GM12878 (cell line): ENCODE measurements around the gene HOXD9. TPM values are rescaled to one million over a fixed set of nuclear protein-coding genes. Genes with fewer than 3 reads are reported as not detected.

Source experiments
- ATAC-seq: fragments of 200-7000 bp; cut with Tn5 transposase; 3 replicates; pipeline ENCODE4 v1.9.1; 2020; ENCODE audit warnings: mild to moderate bottlenecking, moderate library complexity
- BruUV-seq: library from RNA; stranded (reverse); fragments of 400-500 nt; replicated peaks from 2 replicates; lab custom pipeline; 2021; lab: Mats Ljungman, UMichigan
- CTCF ChIA-PET: fragments of 300-600 bp; sonication (Branson Sonifier 250); formaldehyde crosslinking; extraction: SDS; loops from one replicate; lab custom pipeline; 2021; ENCODE audit warnings: inconsistent platforms; lab: Yijun Ruan, JAX
- POLR2A ChIA-PET: fragments of 350-600 bp; formaldehyde crosslinking; extraction: SDS; loops from one replicate; lab custom pipeline; 2021; ENCODE audit warnings: inconsistent platforms; lab: Charles Lee
- RAD21 ChIA-PET: fragments of 300-600 bp; sonication (Branson Sonifier 250); formaldehyde crosslinking; loops from one replicate; lab custom pipeline; 2023; ENCODE audit warnings: antibody characterized with exemption; ENCODE audit not compliant: unreplicated experiment; lab: Charles Lee
- SMC1A ChIA-PET: fragments of 300-600 bp; sonication (Branson Sonifier 250); formaldehyde crosslinking; loops from one replicate; lab custom pipeline; 2023; ENCODE audit not compliant: unreplicated experiment, uncharacterized antibody; lab: Charles Lee
- DNase-seq: peaks from one replicate; pipeline ENCODE4 v3.0.0-alpha.2; 2011; ENCODE audit warnings: low read depth, low spot score
- FAIRE-seq: peaks from 3 replicates; lab custom pipeline; 2011; peaks lifted over from hg19 to GRCh38; lab: Jason Lieb, UNC
- H2AFZ ChIP-seq: 2 replicates; pipeline ENCODE4 v1.6.0; 2011; ENCODE audit warnings: low read depth, low read length, control low read depth; ENCODE audit not compliant: control insufficient read depth
- H3K27ac ChIP-seq: 2 replicates; pipeline ENCODE4 v1.5.1; 2011; ENCODE audit warnings: control low read depth; ENCODE audit not compliant: control insufficient read depth, insufficient read depth
- H3K27me3 ChIP-seq, 2 experiments: replicated peaks in 1 of 2; 2 replicates each; pipeline versions ENCODE4 v1.6.0 to v1.6.1; 2011; ENCODE audit warnings: low read length in 1 of 2; ENCODE audit not compliant: control insufficient read depth in 2 of 2, insufficient read depth in 2 of 2
- H3K36me3 ChIP-seq, 2 experiments: 2 replicates each; pipeline ENCODE4 v1.5.1; 2011; ENCODE audit warnings: low read length in 1 of 2; ENCODE audit not compliant: control insufficient read depth in 2 of 2, insufficient read depth in 2 of 2
- H3K4me1 ChIP-seq: 2 replicates; pipeline ENCODE4 v1.6.1; 2011; ENCODE audit warnings: mild to moderate bottlenecking, low read length, moderate library complexity, mixed read lengths; ENCODE audit not compliant: control insufficient read depth, insufficient read depth
- H3K4me2 ChIP-seq: 2 replicates; pipeline ENCODE4 v1.6.0; 2011; ENCODE audit warnings: control low read depth; ENCODE audit not compliant: control insufficient read depth, insufficient read depth
- H3K4me3 ChIP-seq: fragments of 200-600 bp; sonication (generic); 2 replicates; pipeline ENCODE4 v1.5.1; 2016
- H3K79me2 ChIP-seq: 2 replicates; pipeline ENCODE4 v1.6.0; 2011; ENCODE audit warnings: low read length; ENCODE audit not compliant: control insufficient read depth, insufficient read depth
- H3K9ac ChIP-seq: 2 replicates; pipeline ENCODE4 v1.8.0; 2011; ENCODE audit warnings: low read length, control low read depth, mixed read lengths; ENCODE audit not compliant: control insufficient read depth, insufficient read depth
- H3K9me3 ChIP-seq: replicated peaks from 3 replicates; pipeline ENCODE4 v1.5.1; 2011; ENCODE audit warnings: mild to moderate bottlenecking, low read length; ENCODE audit not compliant: control insufficient read depth, insufficient read depth
- H4K20me1 ChIP-seq: 2 replicates; pipeline ENCODE4 v1.6.0; 2011; ENCODE audit not compliant: control insufficient read depth, insufficient read depth
- CHD4 ChIP-seq: fragments of 200-600 bp; sonication (generic); IDR thresholded peaks from 2 replicates; pipeline ENCODE4 v1.6.1; 2016; ENCODE audit warnings: mild to moderate bottlenecking
- IKZF2 ChIP-seq, 2 experiments: fragments of 450-650 bp; IDR thresholded peaks; 2 replicates each; pipeline ENCODE4 v1.6.1; 2017; ENCODE audit warnings: mild to moderate bottlenecking in 2 of 2, moderate library complexity in 2 of 2
- KAT2A ChIP-seq: conservative IDR thresholded peaks from 2 replicates; pipeline ENCODE4 v1.6.1; 2011; ENCODE audit warnings: low read depth, low read length; ENCODE audit not compliant: control insufficient read depth
- PAX5 ChIP-seq: IDR thresholded peaks from 2 replicates; pipeline ENCODE4 v1.6.1; 2011; ENCODE audit warnings: low read depth, low read length, borderline replicate concordance
- RAD21 ChIP-seq: IDR thresholded peaks from 2 replicates; pipeline ENCODE4 v1.6.1; 2011; ENCODE audit warnings: mild to moderate bottlenecking, low read depth, low read length, moderate library complexity; ENCODE audit not compliant: insufficient read depth
- RUNX3 ChIP-seq: IDR thresholded peaks from 2 replicates; pipeline ENCODE4 v1.6.1; 2012; ENCODE audit warnings: low read length, inconsistent platforms
- ZNF207 ChIP-seq: fragments of 450-650 bp; IDR thresholded peaks from 2 replicates; pipeline ENCODE4 v1.6.1; 2014; ENCODE audit warnings: antibody characterized with exemption, mild to moderate bottlenecking, borderline replicate concordance
- ZNF24 ChIP-seq: fragments of 450-650 bp; IDR thresholded peaks from 2 replicates; pipeline ENCODE4 v1.6.1; 2017; ENCODE audit warnings: antibody characterized with exemption, mild to moderate bottlenecking
- WGBS: methylation state at CpG from one replicate; pipeline ENCODE4 v1.1.6; 2016; ENCODE audit warnings: low lambda C conversion rate; ENCODE audit not compliant: insufficient replicate concordance, insufficient coverage; ENCODE audit errors: missing lambda C conversion rate; 5-methylcytosine and 5-hydroxymethylcytosine counted together
- in situ Hi-C: fragments of 300-500 bp; cut with MboI; formaldehyde crosslinking; loops from 9 replicates; pipeline ENCODE4 v1.14.3; 2018; ENCODE audit warnings: mixed read lengths
- intact Hi-C: fragments of 100-400 bp; cut with micrococcal nuclease; formaldehyde crosslinking; loops from one replicate; pipeline ENCODE4 v1.14.2; 2022; ENCODE audit not compliant: unreplicated experiment
- polyA plus RNA-seq, 11 experiments: library from polyadenylated mRNA; depleted of rRNA in 4 of 11; unstranded in 6 of 11; stranded (reverse) in 5 of 11; fragments of >200 nt; fragmentation: Nextera tagmentation in 4 of 11; fragmentation: Illumina TruSeq in 1 of 11; extraction: Ambion mirVana in 4 of 11; extraction: Trizol in 1 of 11; gene quantifications; 1 replicate in 1 of 11; 2 replicates in 10 of 11; pipeline versions ENCODE4 v1.2.1 to v1.2.3, GENCODE V29; 2011 to 2016; ENCODE audit warnings: inconsistent platforms in 2 of 11, missing spikeins in 2 of 11, low read depth in 1 of 11
- total RNA-seq, 4 experiments: library from RNA; depleted of rRNA in 3 of 4; stranded (reverse); fragments of >200 nt in 3 of 4; fragmentation: Illumina TruSeq in 1 of 4; extraction: Trizol in 1 of 4; gene quantifications; 2 replicates each; pipeline versions ENCODE4 v1.2.1 to v1.2.3, GENCODE V29; 2013 to 2021
- TF ChIP-seq, protein P1 (sequence below): IDR thresholded peaks from 2 replicates; pipeline ENCODE4 v1.6.1; 2012; ENCODE audit warnings: improper control_type of control experiment, low read depth, low read length; ENCODE audit not compliant: insufficient replicate concordance

HOXD9 gene
- total and polyA plus RNA-seq, 10 of the 15 experiments (the other 5 are each of a cell fraction or from before 2014, with no cell fraction given) = not detected

DNA sequence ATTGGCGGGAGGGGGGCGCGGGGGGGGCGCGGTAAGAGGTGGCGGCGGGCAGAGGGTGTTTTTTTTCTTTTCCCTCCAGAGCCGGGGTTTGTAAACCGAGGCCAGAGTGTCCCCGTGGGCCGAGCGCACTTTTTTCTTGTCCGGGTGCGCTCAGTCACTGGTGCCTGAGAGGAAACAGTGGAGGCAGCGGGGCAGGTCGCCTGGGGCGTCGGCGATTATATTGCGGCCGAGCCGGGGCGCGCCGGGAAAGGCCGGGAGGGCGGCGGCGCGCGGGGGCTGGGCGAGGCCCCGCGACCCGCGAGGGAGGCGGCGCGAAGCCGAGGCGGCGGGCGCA lies 7.3 kb downstream of the HOXD9 start:
- H3K4me3 ChIP-seq = no peak overlapping the region
- H3K9ac ChIP-seq = no peak overlapping the region
- ChIA-PET SMC1A (no interaction called here), CTCF (no interaction called here), POLR2A (no interaction called here), RAD21 (no interaction called here)
- no peak overlapping the region for H2AFZ ChIP-seq
- DNase-seq (no peak), FAIRE-seq (no peak), ATAC-seq (no peak)
- no peaks in the 10 kb centered on the region for H3K36me3 ChIP-seq
- no peak overlapping the region for H3K27ac ChIP-seq
- H3K27me3 ChIP-seq = peaks cover 9 to 32% of the 10 kb centered on the region in 2 experiments
- no peaks in the 10 kb centered on the region for H3K79me2 ChIP-seq
- no TSS peak for BruUV-seq
- no peaks in the 10 kb centered on the region for H4K20me1 ChIP-seq
- TF ChIP-seq ZNF24 = no peak
- TF ChIP-seq PAX5 = no peak
- no peak for TF ChIP-seq RUNX3
- no peak for TF ChIP-seq CHD4
- TF ChIP-seq IKZF2 (IDR thresholded peaks at IDR 0.05) = no peak
- TF ChIP-seq, protein P1, sequence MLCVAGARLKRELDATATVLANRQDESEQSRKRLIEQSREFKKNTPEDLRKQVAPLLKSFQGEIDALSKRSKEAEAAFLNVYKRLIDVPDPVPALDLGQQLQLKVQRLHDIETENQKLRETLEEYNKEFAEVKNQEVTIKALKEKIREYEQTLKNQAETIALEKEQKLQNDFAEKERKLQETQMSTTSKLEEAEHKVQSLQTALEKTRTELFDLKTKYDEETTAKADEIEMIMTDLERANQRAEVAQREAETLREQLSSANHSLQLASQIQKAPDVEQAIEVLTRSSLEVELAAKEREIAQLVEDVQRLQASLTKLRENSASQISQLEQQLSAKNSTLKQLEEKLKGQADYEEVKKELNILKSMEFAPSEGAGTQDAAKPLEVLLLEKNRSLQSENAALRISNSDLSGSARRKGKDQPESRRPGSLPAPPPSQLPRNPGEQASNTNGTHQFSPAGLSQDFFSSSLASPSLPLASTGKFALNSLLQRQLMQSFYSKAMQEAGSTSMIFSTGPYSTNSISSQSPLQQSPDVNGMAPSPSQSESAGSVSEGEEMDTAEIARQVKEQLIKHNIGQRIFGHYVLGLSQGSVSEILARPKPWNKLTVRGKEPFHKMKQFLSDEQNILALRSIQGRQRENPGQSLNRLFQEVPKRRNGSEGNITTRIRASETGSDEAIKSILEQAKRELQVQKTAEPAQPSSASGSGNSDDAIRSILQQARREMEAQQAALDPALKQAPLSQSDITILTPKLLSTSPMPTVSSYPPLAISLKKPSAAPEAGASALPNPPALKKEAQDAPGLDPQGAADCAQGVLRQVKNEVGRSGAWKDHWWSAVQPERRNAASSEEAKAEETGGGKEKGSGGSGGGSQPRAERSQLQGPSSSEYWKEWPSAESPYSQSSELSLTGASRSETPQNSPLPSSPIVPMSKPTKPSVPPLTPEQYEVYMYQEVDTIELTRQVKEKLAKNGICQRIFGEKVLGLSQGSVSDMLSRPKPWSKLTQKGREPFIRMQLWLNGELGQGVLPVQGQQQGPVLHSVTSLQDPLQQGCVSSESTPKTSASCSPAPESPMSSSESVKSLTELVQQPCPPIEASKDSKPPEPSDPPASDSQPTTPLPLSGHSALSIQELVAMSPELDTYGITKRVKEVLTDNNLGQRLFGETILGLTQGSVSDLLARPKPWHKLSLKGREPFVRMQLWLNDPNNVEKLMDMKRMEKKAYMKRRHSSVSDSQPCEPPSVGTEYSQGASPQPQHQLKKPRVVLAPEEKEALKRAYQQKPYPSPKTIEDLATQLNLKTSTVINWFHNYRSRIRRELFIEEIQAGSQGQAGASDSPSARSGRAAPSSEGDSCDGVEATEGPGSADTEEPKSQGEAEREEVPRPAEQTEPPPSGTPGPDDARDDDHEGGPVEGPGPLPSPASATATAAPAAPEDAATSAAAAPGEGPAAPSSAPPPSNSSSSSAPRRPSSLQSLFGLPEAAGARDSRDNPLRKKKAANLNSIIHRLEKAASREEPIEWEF = no peak
- TF ChIP-seq ZNF207 = no peak
- no peak for TF ChIP-seq KAT2A
- no peak for TF ChIP-seq RAD21
- no peaks in the 10 kb centered on the region for H3K4me1 ChIP-seq
- H3K9me3 ChIP-seq = peaks cover 1% of the 10 kb centered on the region; the same call in 2 of the 3 replicates
- intact Hi-C loops (loop anchor here (5.0 kb wide), 2 partner anchors 688 to 1033 kb away; no protein-coding TSS in a partner anchor), in situ Hi-C loops (loop anchor here (5.0 to 25.0 kb wide), 4 partner anchors 508 to 1208 kb away; no protein-coding TSS in a partner anchor)
- WGBS = 91% methylated on average over 24 of the region's 43 CpGs
- no peak overlapping the region for H3K4me2 ChIP-seq
